Measurements from ENCODE around the gene TMEM53. TPM values are rescaled to one million over a fixed set of nuclear protein-coding genes. Genes with fewer than 3 reads are reported as not detected.
A peak's percentile ranks its signal among the peaks of the same experiment; 100 is the strongest.

TMEM53 gene
- total and polyA plus RNA-seq, 3 donors from 2014 or later, result 15.6 to 40.2 (median 18.9) TPM

- TF ChIP-seq CTCF (IDR thresholded peaks at IDR 0.05) (peak; percentile 58 to 90 (median 78)), POLR2A (IDR thresholded peaks at IDR 0.05) (no peak)
- Histone ChIP-seq H3K27me3 (no peaks in the 10 kb centered on the region), H3K4me3 (no peak overlapping the region), H3K9me3 (no peaks in the 10 kb centered on the region), H3K27ac (no peak overlapping the region), H3K4me1 (no peaks in the 10 kb centered on the region), H3K36me3 (ENCODE audit: low read depth, missing control alignments) (no peaks in the 10 kb centered on the region)
- WGBS, 2 donors, result 27 to 33% methylated on average over 9 of the region's 9 CpGs
- peak; percentile 71 for DNase-seq
- intact Hi-C loops (cut with DNase I; ENCODE audit: low total_unique reads), result no loop called here
These were observed 40.8 kb upstream of the TMEM53 start for GRCh38 chr1:44714944-44715571.

GRCh38 chr1:44714532-44714931, 40.3 kb upstream of the TMEM53 start:
- no peak overlapping the region for H3K4me3 ChIP-seq
- intact Hi-C loops (cut with DNase I; ENCODE audit: low total_unique reads), result no loop called here
- no peak overlapping the region for H3K27ac ChIP-seq
- H3K36me3 ChIP-seq (ENCODE audit: low read depth, missing control alignments), result no peaks in the 10 kb centered on the region
- no peaks in the 10 kb centered on the region for H3K4me1 ChIP-seq
- H3K9me3 ChIP-seq, result no peaks in the 10 kb centered on the region
- DNase-seq, result no peak
- 81 to 88% methylated on average over 7 of the region's 7 CpGs for WGBS, 2 donors
- H3K27me3 ChIP-seq, result no peaks in the 10 kb centered on the region
- TF ChIP-seq POLR2A (IDR thresholded peaks at IDR 0.05) (no peak), CTCF (IDR thresholded peaks at IDR 0.05) (no peak)

GRCh38 chr1:44713321-44713781, 39.1 kb upstream of the TMEM53 start:
- Histone ChIP-seq H3K9me3 (no peaks in the 10 kb centered on the region), H3K27ac (no peak overlapping the region), H3K4me3 (no peak overlapping the region), H3K36me3 (ENCODE audit: low read depth, missing control alignments) (no peaks in the 10 kb centered on the region), H3K27me3 (no peaks in the 10 kb centered on the region), H3K4me1 (no peaks in the 10 kb centered on the region)
- intact Hi-C loops (cut with DNase I; ENCODE audit: low total_unique reads), result no loop called here
- no peak for DNase-seq
- no peak for TF ChIP-seq CTCF (IDR thresholded peaks at IDR 0.05)
- TF ChIP-seq POLR2A (IDR thresholded peaks at IDR 0.05), result no peak
- WGBS, 2 donors, result 65 to 70% methylated on average over 6 of the region's 6 CpGs

GRCh38 chr1:44707959-44708831, 33.9 kb upstream of the TMEM53 start:
- Histone ChIP-seq H3K36me3 (ENCODE audit: low read depth, missing control alignments) (no peaks in the 10 kb centered on the region), H3K9me3 (no peaks in the 10 kb centered on the region), H3K27me3 (no peaks in the 10 kb centered on the region), H3K4me1 (no peaks in the 10 kb centered on the region), H3K27ac (no peak overlapping the region), H3K4me3 (no peak overlapping the region)
- no peak for DNase-seq
- intact Hi-C loops (cut with DNase I; ENCODE audit: low total_unique reads), result no loop called here
- TF ChIP-seq CTCF (IDR thresholded peaks at IDR 0.05) (peak in 1 of 3 experiments; percentile 41), POLR2A (IDR thresholded peaks at IDR 0.05) (no peak)
- 51 to 69% methylated on average over 15 of the region's 15 CpGs for WGBS, 2 donors
